ENCODE measurements around the gene BNIPL.

GRCh38 chr1:151002611-151003010 lies 33.8 kb upstream of the BNIPL start:
- no peak for TF ChIP-seq CTCF (optimal IDR thresholded peaks at IDR 0.05 in 1 of 3, IDR thresholded peaks at IDR 0.05 in 1 of 3, conservative IDR thresholded peaks at IDR 0.05 in 1 of 3; ENCODE audit: extremely low read depth in 1 of 3, insufficient read depth in 2 of 3, low read length in 3 of 3)
- TF ChIP-seq EZH2 (IDR thresholded peaks at IDR 0.05; ENCODE audit: low read length) = no peak

All from keratinocyte (primary cell).